HG03108 (cell line): ENCODE data around the gene KIRREL3.
"Not testable (repeated sequence)": the region's sequence is repeated elsewhere in the genome, so short reads cannot be mapped to it uniquely, and the experiment has no call there.

Experiments
- ATAC-seq: cut with Tn5 transposase; IDR thresholded peaks from one replicate; pipeline ENCODE4 v1.9.1; 2021; ENCODE audit warnings: moderate library complexity; ENCODE audit not compliant: unreplicated experiment

The KIRREL3 gene

DNA sequence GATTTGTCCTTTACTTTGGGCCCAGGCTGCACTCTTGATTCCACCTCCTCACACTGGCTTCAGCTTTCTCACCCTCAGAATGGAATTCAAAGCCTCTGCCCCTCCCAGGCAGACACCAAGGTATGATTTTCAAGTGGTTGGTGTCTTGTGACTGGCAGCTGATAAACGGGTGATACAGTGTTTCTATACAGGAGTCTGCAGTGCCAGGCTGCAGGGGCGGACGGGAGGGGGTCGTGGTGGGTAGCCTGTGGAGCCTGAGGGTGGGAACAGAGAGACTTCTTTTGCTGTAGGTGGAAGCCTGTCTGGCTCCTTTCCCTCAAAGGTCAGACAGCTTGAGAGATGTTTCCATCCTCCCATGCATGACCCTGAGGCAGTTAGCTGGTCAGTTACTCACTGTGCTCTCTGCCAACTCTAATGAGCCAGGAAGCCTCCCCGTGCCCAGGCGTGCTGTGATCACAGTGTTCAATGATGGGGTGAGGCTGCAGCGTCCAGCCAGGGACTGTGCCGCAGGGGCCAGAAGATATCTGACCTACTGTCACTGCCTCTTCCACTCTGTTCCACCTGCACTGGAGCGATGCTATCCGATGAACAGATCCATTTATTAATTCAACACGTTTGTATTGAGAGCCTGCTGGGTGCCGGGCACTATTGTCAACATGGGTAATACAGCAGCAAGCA lies 627.0 kb downstream of the KIRREL3 start:
- ATAC-seq, result not testable (repeated sequence)
